ENCODE data around the gene BIRC7. TPM values are rescaled to one million over a fixed set of nuclear protein-coding genes. Genes with fewer than 3 reads are reported as not detected.

BIRC7 gene
- total RNA-seq, 2 experiments from 2014 or later = 5.1 to 5.3 TPM

DNA sequence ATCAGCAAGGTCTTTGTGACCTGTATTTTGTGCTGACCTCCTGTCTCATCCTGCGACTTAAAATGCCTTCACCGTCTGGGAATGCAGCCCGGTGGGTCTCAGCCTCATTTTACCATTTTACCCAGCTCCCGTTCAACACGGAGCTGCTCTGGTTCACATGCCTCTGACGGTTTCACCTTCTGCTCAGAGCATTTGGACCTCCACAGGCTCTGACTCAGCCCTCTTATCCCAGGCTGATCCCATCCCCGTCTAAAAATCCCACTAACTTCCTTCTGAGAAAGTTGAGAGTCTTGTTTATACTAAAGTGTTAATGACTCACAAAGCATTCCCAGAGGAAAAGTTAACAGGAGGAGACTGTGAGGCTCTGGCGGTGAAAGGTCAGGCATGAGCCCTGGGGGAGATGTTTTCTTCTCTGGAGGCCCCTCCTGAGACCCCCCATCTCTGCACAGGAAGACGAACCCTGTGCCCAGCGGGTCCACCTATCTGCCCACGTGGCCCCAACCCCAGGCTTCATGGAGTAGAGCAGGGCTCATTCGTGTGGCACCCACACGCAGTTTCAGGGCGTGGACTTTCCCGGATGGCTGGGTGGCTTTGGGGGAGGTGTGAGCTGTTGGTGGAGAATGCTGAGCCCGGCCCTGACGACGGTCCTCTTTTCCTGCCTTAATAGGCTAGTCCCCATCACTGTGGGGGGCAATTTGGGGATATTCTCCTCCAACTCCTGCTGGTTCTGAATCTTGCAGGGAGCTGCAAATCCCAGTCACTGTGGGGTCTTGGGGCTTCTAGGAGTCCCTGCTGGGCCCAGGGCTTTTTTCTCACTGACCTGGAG is 3.3 kb upstream of the BIRC7 start:
- Mint-ChIP-seq H3K36me3 (ENCODE audit: low read depth) (no peaks in the 10 kb centered on the region), H3K9me3 (no peaks in the 10 kb centered on the region), H3K4me1 (ENCODE audit: low read depth) (peaks cover 8% of the 10 kb centered on the region), H3K4me3 (no peak overlapping the region), H3K27me3 (peaks cover 30% of the 10 kb centered on the region), H3K27ac (no peak overlapping the region)
- ATAC-seq = no peak
- intact Hi-C loops (cut with micrococcal nuclease) = no loop called here
- ChIA-PET POLR2A (interaction anchor here (0.7 kb wide), 1 partner anchor 17 kb away, joined by 3 read pairs; no protein-coding TSS in a partner anchor), CTCF (interaction anchor here (1.4 to 7.8 kb wide), 5 partner anchors 8 to 49 kb away, joined by 4 to 95 read pairs (median 9); no protein-coding TSS in a partner anchor)
- TF ChIP-seq, protein P1, sequence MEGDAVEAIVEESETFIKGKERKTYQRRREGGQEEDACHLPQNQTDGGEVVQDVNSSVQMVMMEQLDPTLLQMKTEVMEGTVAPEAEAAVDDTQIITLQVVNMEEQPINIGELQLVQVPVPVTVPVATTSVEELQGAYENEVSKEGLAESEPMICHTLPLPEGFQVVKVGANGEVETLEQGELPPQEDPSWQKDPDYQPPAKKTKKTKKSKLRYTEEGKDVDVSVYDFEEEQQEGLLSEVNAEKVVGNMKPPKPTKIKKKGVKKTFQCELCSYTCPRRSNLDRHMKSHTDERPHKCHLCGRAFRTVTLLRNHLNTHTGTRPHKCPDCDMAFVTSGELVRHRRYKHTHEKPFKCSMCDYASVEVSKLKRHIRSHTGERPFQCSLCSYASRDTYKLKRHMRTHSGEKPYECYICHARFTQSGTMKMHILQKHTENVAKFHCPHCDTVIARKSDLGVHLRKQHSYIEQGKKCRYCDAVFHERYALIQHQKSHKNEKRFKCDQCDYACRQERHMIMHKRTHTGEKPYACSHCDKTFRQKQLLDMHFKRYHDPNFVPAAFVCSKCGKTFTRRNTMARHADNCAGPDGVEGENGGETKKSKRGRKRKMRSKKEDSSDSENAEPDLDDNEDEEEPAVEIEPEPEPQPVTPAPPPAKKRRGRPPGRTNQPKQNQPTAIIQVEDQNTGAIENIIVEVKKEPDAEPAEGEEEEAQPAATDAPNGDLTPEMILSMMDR (IDR thresholded peaks at IDR 0.05) = no peak
- DNase-seq = no peak

DNA sequence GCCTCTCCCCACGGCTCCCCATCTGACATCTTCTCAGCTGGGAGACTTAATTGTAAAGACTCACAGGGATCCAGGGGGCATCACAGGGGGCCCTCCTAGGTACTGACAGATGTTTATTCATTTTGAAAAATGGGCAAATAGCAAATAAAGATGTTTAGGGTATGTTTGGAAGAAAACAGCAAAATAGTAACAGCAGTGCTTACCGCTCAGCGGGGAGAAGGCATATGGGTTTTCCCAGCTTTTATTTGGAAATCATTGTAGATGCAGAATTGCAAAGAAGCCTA is 2.7 kb upstream of the BIRC7 start:
- Mint-ChIP-seq H3K4me1 (ENCODE audit: low read depth) (peaks cover 8% of the 10 kb centered on the region), H3K36me3 (ENCODE audit: low read depth) (no peaks in the 10 kb centered on the region), H3K27ac (no peak overlapping the region), H3K4me3 (no peak overlapping the region), H3K27me3 (peaks cover 30% of the 10 kb centered on the region), H3K9me3 (no peaks in the 10 kb centered on the region)
- intact Hi-C loops (cut with micrococcal nuclease) = no loop called here
- CTCF ChIA-PET = interaction anchor here (1.4 to 7.8 kb wide), 6 partner anchors 9 to 49 kb away, joined by 4 to 95 read pairs (median 10); no protein-coding TSS in a partner anchor
- DNase-seq (no peak), ATAC-seq (no peak)
- POLR2A ChIA-PET = interaction anchor here (0.7 kb wide), 1 partner anchor 18 kb away, joined by 3 read pairs; no protein-coding TSS in a partner anchor
- TF ChIP-seq, protein P1 (IDR thresholded peaks at IDR 0.05) = no peak

DNA sequence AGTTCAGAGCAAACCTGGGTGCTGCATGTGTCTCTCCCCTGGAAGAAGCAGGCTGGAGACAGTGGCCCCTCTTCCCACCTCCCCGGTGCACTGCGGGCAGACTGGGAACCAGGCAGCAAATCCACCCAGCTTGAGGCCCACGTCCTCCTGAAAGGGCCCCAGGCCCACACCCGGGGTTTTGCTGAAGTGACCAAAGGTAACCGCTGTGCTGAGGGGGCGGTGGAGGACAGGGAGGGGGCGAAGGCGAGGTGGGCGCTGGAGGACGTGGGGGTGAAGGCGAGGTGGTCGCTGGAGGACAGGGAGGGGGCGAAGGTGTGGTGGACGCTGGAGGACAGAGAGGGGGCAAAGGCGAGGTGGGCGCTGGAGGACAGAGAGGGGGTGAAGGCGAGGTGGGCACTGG is 1.8 kb upstream of the BIRC7 start:
- intact Hi-C loops (cut with micrococcal nuclease) = no loop called here
- no peak for DNase-seq
- Mint-ChIP-seq H3K27ac (no peak overlapping the region), H3K9me3 (no peaks in the 10 kb centered on the region), H3K4me3 (no peak overlapping the region), H3K36me3 (ENCODE audit: low read depth) (no peaks in the 10 kb centered on the region), H3K4me1 (ENCODE audit: low read depth) (peaks cover 8% of the 10 kb centered on the region), H3K27me3 (peaks cover 30% of the 10 kb centered on the region)
- TF ChIP-seq, protein P1 (IDR thresholded peaks at IDR 0.05) = no peak
- ChIA-PET POLR2A (no interaction called here), CTCF (interaction anchor here (2.3 to 7.8 kb wide), 5 partner anchors 10 to 50 kb away, joined by 7 to 95 read pairs (median 10); no protein-coding TSS in a partner anchor)
- no peak for ATAC-seq

DNA sequence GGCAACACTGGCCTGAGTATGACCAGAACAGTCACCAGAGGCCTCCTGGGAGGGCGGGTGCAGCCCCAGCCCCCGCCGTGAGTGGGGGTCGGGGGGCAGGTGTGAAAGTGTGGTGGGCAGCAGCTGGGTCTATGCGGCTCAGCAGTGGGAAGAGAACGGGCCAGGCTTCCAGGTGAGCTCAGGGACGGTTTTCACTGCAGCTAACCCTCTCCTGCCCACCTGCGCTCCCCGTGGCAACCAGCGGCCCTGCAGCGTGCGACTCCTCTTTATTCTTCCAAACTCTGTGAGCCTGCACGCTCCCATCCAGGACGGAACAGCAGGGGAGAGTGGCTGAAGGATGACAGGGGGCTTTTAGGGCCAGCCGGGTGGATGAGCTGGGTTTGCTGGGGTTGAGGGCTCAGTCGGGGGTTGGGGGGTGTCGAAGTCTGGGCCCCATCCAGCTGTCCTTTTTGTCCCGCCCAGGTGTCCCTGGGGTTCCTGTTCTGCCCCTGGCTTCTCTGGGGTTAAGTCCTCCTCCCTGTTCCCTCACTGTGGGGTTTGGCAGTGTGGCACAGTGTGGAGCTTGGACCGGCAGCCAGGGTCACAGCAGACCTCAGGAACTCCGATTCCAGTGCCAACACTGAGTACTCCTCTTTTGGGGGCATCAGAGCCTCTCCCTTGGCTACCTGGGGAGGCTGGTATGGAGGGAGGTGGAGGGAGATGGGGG is 859 bp upstream of the BIRC7 start:
- Mint-ChIP-seq H3K4me3 (peak overlapping the region; percentile 15), H3K27me3 (peaks cover 21% of the 10 kb centered on the region), H3K36me3 (ENCODE audit: low read depth) (no peaks in the 10 kb centered on the region), H3K4me1 (ENCODE audit: low read depth) (peaks cover 8% of the 10 kb centered on the region), H3K9me3 (no peaks in the 10 kb centered on the region), H3K27ac (no peak overlapping the region)
- CTCF ChIA-PET = interaction anchor here (0.9 to 7.8 kb wide), 8 partner anchors 11 to 78 kb away, joined by 3 to 95 read pairs (median 8); no protein-coding TSS in a partner anchor
- TF ChIP-seq, protein P1 (IDR thresholded peaks at IDR 0.05) = peak; percentile 69
- peak; percentile 52 for ATAC-seq
- intact Hi-C loops (cut with micrococcal nuclease) = no loop called here
- POLR2A ChIA-PET = interaction anchor here (1.3 to 1.7 kb wide), 3 partner anchors 15 to 20 kb away, joined by 3 to 4 read pairs (median 4); no protein-coding TSS in a partner anchor
- DNase-seq = peak; percentile 58

Data from activated CD8-positive, alpha-beta T cell treated with anti-CD3 and anti-CD28 coated beads for 36 hours (primary cell).